ENCODE data around the gene MR1. TPM values are rescaled to one million over a fixed set of nuclear protein-coding genes. Genes with fewer than 3 reads are reported as not detected.

The MR1 gene
- total and polyA plus RNA-seq, 9 of the 15 experiments (the other 6 are each of a cell fraction or from before 2014, with no cell fraction given): 9.7 to 21.7 (median 15.6) TPM

DNA sequence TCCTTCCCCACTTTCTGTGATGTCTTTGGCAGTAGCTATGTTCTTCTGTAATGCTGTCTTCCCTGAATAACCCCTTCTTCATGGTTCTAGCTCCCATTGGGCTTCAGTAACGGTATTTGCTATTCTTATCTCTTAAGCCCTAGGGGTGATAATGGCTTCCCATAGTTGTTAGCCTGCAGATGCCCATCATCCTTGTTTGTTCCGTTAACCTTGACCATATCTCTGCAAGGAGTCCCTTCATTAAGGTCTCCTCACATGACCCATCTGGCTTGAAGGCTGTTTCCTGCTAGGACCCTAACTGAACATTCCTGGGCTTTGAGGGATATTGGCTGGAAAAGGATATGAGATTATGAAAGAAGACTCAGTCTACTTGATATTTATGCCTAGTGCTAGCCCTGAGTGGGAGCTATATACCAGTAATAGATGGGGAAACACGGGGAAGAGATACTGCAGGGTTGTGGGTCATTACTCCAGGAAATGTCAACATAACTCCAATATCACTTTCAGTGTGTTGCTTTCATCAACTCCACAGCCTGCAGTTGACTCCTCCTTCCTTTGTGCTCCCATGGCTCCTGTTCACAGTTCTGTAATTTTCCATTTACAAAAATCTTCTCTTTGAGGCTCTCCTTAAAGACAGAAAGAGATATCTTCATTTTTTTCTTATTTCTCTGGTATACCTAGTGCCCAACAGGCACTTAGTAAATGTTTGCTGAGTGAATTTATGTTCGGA is 2.5 kb downstream of the MR1 start (continued):
- no peak for TF ChIP-seq ZNF695 (CRISPR knock-in tag; IDR thresholded peaks at IDR 0.05)

DNA sequence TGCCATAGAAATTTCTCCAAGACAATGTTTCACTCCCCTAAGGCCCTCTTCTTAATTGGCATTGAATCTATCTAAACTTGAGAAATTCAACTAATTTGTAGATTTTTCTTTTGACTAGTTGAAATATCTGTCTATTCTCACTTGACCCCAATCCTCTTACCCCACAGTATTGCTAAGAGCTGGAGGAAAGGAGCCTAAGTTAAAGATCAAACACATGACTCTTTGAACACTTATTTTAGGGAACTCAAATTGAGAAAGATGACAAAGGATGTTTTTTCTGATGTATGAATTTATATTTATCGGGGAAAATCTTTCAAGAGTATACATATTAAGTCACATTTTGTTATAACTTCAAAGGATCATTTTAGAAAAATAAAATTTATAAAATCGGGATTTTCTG is 3.6 kb downstream of the MR1 start:
- Histone ChIP-seq H4K20me1 (replicated peaks; ENCODE audit: control insufficient read depth, insufficient read depth, low read length) (no peaks in the 10 kb centered on the region), H3K79me2 (ENCODE audit: control insufficient read depth, insufficient read depth, low read length) (peaks cover 15% of the 10 kb centered on the region), H3K27me3 (ENCODE audit: control insufficient read depth in 2 of 2, insufficient read depth in 2 of 2, low read length in 2 of 2) (no peaks in the 10 kb centered on the region), H3K36me3 (ENCODE audit: control insufficient read depth, insufficient read depth, low read length) (peaks cover 6% of the 10 kb centered on the region; the same call in 1 of the 3 replicates), H3K4me2 (ENCODE audit: insufficient read depth, low read length) (no peak overlapping the region), H3K4me1 (replicated peaks in 1 of 2; ENCODE audit: control insufficient read depth in 2 of 2, insufficient read depth in 2 of 2, low read length in 2 of 2) (peaks cover 9 to 36% of the 10 kb centered on the region in 2 experiments; a peak in 4 of 5 replicates), H3K27ac (ENCODE audit: extremely low read depth, low read depth, low read length) (no peak overlapping the region), H3K9ac (ENCODE audit: insufficient read depth in 1 of 2, low read depth in 2 of 2, low read length in 2 of 2) (no peak overlapping the region), H3K4me3 (no peak overlapping the region), H2AFZ (ENCODE audit: low read depth, low read length) (no peak overlapping the region), H3K9me3 (replicated peaks; ENCODE audit: control insufficient read depth, insufficient read depth, low read depth, low read length) (no peaks in the 10 kb centered on the region), H3K9me1 (ENCODE audit: control insufficient read depth, insufficient read depth, low read length) (no peaks in the 10 kb centered on the region)
- WGBS (ENCODE audit: insufficient coverage, low coverage, missing lambda C conversion rate): 58% methylated on average over 2 of the region's 2 CpGs
- BruUV-seq (replicated peaks): no TSS peak
- in situ Hi-C loops (cut with MboI) (loop anchor here (5.0 kb wide), 1 partner anchor 100 kb away; no protein-coding TSS in a partner anchor), intact Hi-C loops (cut with micrococcal nuclease) (no loop called here)
- DNase-seq (ENCODE audit: extremely low read depth in 1 of 4, low spot score in 3 of 4) (no peak), FAIRE-seq (no peak), ATAC-seq (no peak)
- ChIA-PET POLR2A (interaction anchor here (0.9 to 2.3 kb wide), 3 partner anchors 9 to 53 kb away, joined by 3 to 6 read pairs (median 4); partner anchors contain the start of gene STX6), CTCF (ENCODE audit: low intra/inter-chr PET ratio) (no interaction called here)
- TF ChIP-seq FOXP1 (CRISPR knock-in tag; IDR thresholded peaks at IDR 0.05): no peak
- TF ChIP-seq TEAD4 (IDR thresholded peaks at IDR 0.05; ENCODE audit: low read length): no peak
- TF ChIP-seq TEAD4 (CRISPR knock-in tag; IDR thresholded peaks at IDR 0.05; ENCODE audit: borderline replicate concordance): no peak
